Breast epithelium (tissue), 4 donors: ENCODE measurements around the gene TENT4A. TPM values are rescaled to one million over a fixed set of nuclear protein-coding genes. Genes with fewer than 3 reads are reported as not detected.

ENCODE experiments used
- DNase-seq, 2 donors: peaks; one replicate each; pipeline ENCODE4 v3.0.0-alpha.2; 2019; ENCODE audit warnings: low spot score in 2 of 2
- H3K27ac ChIP-seq, 2 donors: fragments of 200-600 bp; sonication (generic) in 1 of 2; one replicate each; pipeline ENCODE4 v1.5.1; 2016 to 2019; ENCODE audit warnings: mild to moderate bottlenecking in 1 of 2
- H3K27me3 ChIP-seq, 2 donors: fragments of 200-600 bp; sonication (generic) in 1 of 2; one replicate each; pipeline versions ENCODE4 v1.5.1 to v1.6.0; 2017 to 2019; ENCODE audit warnings: control low read depth in 1 of 2, mild to moderate bottlenecking in 1 of 2
- H3K36me3 ChIP-seq: fragments of 200-600 bp; one replicate; pipeline ENCODE4 v1.5.1; 2019
- H3K4me1 ChIP-seq, 2 donors: fragments of 200-600 bp; sonication (generic); one replicate each; pipeline ENCODE4 v1.5.1; 2016 to 2019; ENCODE audit warnings: control low read depth in 1 of 2
- H3K4me3 ChIP-seq, 3 donors: fragments of 200-600 bp; sonication (generic); 1 replicate in 2 of 3; 2 replicates in 1 of 3; pipeline ENCODE4 v1.5.1; 2016 to 2019; ENCODE audit warnings: mild to moderate bottlenecking in 3 of 3, moderate library complexity in 2 of 3
- H3K9me3 ChIP-seq, 2 donors: fragments of 200-600 bp; sonication (generic) in 1 of 2; one replicate each; pipeline ENCODE4 v1.5.1; 2016 to 2019; ENCODE audit warnings: control low read depth in 1 of 2
- CTCF ChIP-seq, 3 donors: fragments of 450-650 bp; IDR thresholded peaks; one replicate each; pipeline ENCODE4 v1.5.1; 2016 to 2017; ENCODE audit warnings: antibody characterized with exemption in 3 of 3, mild to moderate bottlenecking in 3 of 3, moderate library complexity in 3 of 3
- POLR2A ChIP-seq: fragments of 450-650 bp; IDR thresholded peaks from one replicate; pipeline ENCODE4 v1.6.1; 2016; ENCODE audit warnings: antibody characterized with exemption, mild to moderate bottlenecking, moderate library complexity
- POLR2AphosphoS5 ChIP-seq, 3 donors: sonication (generic); formaldehyde crosslinking; IDR thresholded peaks; one replicate each; pipeline ENCODE4 v1.6.1; 2017; ENCODE audit warnings: antibody characterized with exemption in 3 of 3
- intact Hi-C: fragments of 100-400 bp; cut with DNase I; formaldehyde crosslinking; loops from one replicate; pipeline ENCODE4 v1.15.1; 2023; ENCODE audit warnings: low total_unique reads
- total RNA-seq, 3 donors: library from RNA; depleted of rRNA; stranded (reverse); fragments of >200 nt; gene quantifications; one replicate each; pipeline ENCODE4 v1.1.0, GENCODE V29; 2016

The TENT4A gene
- total RNA-seq, 3 donors from 2014 or later = 24.1 to 26.2 (median 24.8) TPM

DNA sequence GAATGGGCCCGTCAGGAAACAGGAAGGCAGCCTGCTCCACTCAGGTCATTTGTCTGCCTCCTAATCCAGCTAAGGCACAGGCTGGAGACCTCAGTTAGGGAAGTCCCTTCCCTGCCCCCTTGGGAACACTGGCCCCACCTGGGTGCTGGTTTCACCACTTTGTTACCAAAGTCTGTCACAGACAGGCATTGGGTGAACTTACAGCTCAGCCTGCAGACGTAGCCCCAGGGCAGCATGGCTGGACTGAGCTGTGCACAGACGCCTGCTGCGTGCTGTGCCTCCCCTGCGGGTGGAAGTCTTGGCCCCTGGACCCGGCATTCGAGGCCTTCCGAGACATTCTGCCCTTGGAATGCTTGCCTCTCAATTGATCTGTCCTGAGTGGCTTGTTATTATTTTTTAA lies 48.9 kb downstream of the TENT4A start:
- intact Hi-C loops = no loop called here

GRCh38 chr5:6762697-6763096 lies 49.5 kb downstream of the TENT4A start:
- H3K9me3 ChIP-seq = no peaks in the 10 kb centered on the region
- H3K4me3 ChIP-seq = no peak overlapping the region
- H3K27me3 ChIP-seq = no peaks in the 10 kb centered on the region
- TF ChIP-seq POLR2AphosphoS5 (IDR thresholded peaks at IDR 0.05) (no peak), CTCF (IDR thresholded peaks at IDR 0.05) (no peak), POLR2A (no peak)
- DNase-seq = no peak
- no peaks in the 10 kb centered on the region for H3K36me3 ChIP-seq
- no peaks in the 10 kb centered on the region for H3K4me1 ChIP-seq
- intact Hi-C loops = no loop called here
- H3K27ac ChIP-seq = no peak overlapping the region

More for the DNA sequence above, 48.9 kb downstream of the TENT4A start:
- no peak for DNase-seq
- H3K4me1 ChIP-seq = no peaks in the 10 kb centered on the region
- H3K9me3 ChIP-seq = no peaks in the 10 kb centered on the region
- H3K36me3 ChIP-seq = no peaks in the 10 kb centered on the region
- TF ChIP-seq POLR2A (no peak), POLR2AphosphoS5 (IDR thresholded peaks at IDR 0.05) (no peak), CTCF (IDR thresholded peaks at IDR 0.05) (no peak)
- H3K27ac ChIP-seq = no peak overlapping the region
- no peak overlapping the region for H3K4me3 ChIP-seq
- H3K27me3 ChIP-seq = no peaks in the 10 kb centered on the region

DNA sequence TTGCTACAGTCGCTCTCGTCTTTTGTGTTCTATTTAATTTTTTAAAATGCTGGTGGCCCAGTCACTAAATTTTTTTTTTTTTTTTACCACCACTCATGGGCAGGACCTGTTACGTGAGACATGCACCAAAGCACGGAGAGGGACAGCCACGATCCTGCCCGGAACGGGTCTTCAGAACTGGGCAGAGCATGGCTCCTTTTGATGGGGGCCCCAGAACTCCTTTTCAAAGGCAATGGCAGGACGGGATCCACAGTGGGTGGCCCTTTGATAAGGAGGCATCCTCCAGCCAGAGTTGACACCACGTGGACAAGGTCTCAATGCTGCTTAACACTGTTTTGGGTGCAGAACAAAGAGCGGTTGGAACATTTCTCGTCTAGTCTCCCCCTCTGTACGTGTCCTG lies 50.0 kb downstream of the TENT4A start:
- H3K27me3 ChIP-seq = no peaks in the 10 kb centered on the region
- no peaks in the 10 kb centered on the region for H3K4me1 ChIP-seq
- no peak overlapping the region for H3K27ac ChIP-seq
- no peak for TF ChIP-seq CTCF (IDR thresholded peaks at IDR 0.05)
- no peak for TF ChIP-seq POLR2AphosphoS5 (IDR thresholded peaks at IDR 0.05)
- intact Hi-C loops = no loop called here
- no peak overlapping the region for H3K4me3 ChIP-seq
- no peaks in the 10 kb centered on the region for H3K36me3 ChIP-seq
- H3K9me3 ChIP-seq = no peaks in the 10 kb centered on the region
- no peak for DNase-seq

DNA sequence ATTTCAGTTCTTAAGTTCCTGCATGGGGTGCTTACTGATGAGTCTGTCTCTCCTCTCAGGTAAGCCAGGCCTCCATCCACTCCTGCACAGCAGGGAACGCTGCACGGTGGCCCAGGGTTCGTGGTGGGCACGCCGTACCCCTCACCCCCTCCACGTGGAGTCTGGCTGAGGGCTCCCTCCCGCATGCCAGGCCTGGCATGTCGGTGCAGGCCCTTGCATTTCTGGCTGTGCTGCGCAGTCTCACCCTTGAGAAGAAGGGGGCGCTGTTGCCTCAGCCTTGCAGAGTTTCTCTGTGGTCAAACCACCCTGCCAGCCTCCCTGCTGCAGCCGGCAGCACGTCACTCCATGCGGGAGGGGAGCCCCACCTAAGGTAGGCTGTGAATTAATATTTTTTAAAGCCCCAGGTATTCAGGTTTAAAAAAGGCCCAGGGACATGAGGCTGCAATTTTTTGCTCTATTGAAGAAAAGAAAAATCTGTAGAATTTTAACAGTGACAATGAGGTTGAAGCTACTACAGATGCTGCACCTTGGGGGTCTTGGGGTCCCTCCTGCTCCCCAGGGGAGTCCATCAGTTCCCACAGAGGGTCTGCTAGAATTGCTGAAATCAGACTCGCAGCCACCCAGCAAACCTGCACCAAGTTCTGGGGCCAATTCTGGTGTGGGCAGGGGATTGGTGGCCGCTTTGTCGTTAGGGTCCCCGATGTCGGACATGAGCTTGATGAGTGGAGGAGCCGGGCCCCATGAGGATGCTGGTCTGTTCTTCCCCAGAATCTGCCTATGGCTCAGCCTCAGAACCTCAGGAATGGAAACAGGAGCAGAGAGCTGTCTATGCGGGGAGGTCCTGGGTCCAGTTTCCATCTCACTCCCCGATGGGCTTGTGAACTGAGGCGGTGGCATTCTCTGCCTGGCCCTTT lies 52.6 kb downstream of the TENT4A start:
- peak; percentile 71 to 75 for DNase-seq
- H3K27ac ChIP-seq = peak overlapping the region; percentile 67 to 75
- H3K4me1 ChIP-seq = no peaks in the 10 kb centered on the region
- TF ChIP-seq POLR2A = no peak
- TF ChIP-seq CTCF (IDR thresholded peaks at IDR 0.05) = peak; percentile 72 to 77 (median 75)
- TF ChIP-seq POLR2AphosphoS5 (IDR thresholded peaks at IDR 0.05) = no peak
- intact Hi-C loops = no loop called here
- peak overlapping the region in 1 of 3 donors; percentile 27 for H3K4me3 ChIP-seq
- no peaks in the 10 kb centered on the region for H3K36me3 ChIP-seq
- H3K27me3 ChIP-seq = no peaks in the 10 kb centered on the region
- H3K9me3 ChIP-seq = no peaks in the 10 kb centered on the region

- TF ChIP-seq CTCF (IDR thresholded peaks at IDR 0.05) (no peak), POLR2AphosphoS5 (IDR thresholded peaks at IDR 0.05) (peak; percentile 23 to 44 (median 25))
- Histone ChIP-seq H3K4me1 (no peaks in the 10 kb centered on the region), H3K4me3 (peak overlapping the region in 1 of 3 donors; percentile 27), H3K27me3 (no peaks in the 10 kb centered on the region), H3K27ac (peak overlapping the region; percentile 67 to 75), H3K9me3 (no peaks in the 10 kb centered on the region), H3K36me3 (no peaks in the 10 kb centered on the region)
- intact Hi-C loops = no loop called here
- peak; percentile 91 to 92 for DNase-seq
These were observed 53.4 kb downstream of the TENT4A start for GRCh38 chr5:6766604-6767093.
